ENCODE results near the gene CCDC158.

- TF ChIP-seq CTCF (IDR thresholded peaks at IDR 0.05), result no peak
- TF ChIP-seq EZH2phosphoT487 (IDR thresholded peaks at IDR 0.05; ENCODE audit: borderline replicate concordance, low read depth), result no peak
- TF ChIP-seq FOXM1 (IDR thresholded peaks at IDR 0.05; ENCODE audit: low read depth), result no peak
- TF ChIP-seq MAX (IDR thresholded peaks at IDR 0.05; ENCODE audit: low read depth), result no peak
- TF ChIP-seq POLR2AphosphoS5 (IDR thresholded peaks at IDR 0.05; ENCODE audit: low read depth, low read length), result no peak
- TF ChIP-seq YY1 (IDR thresholded peaks at IDR 0.05; ENCODE audit: low read depth), result no peak
- no peak for TF ChIP-seq MXI1 (IDR thresholded peaks at IDR 0.05; ENCODE audit: low read depth, low read length)
- no peak for TF ChIP-seq USF2 (IDR thresholded peaks at IDR 0.05; ENCODE audit: borderline replicate concordance, low read depth, low read length)
- TF ChIP-seq RAD21 (IDR thresholded peaks at IDR 0.05; ENCODE audit: low read length), result no peak
- TF ChIP-seq SMC3 (IDR thresholded peaks at IDR 0.05; ENCODE audit: low read depth, low read length), result no peak
- TF ChIP-seq ZBTB33 (IDR thresholded peaks at IDR 0.05; ENCODE audit: borderline replicate concordance, low read depth), result no peak
- TF ChIP-seq EP300 (IDR thresholded peaks at IDR 0.05; ENCODE audit: borderline replicate concordance in 1 of 2, low read depth in 1 of 2, low read length in 1 of 2), result no peak
- TF ChIP-seq RCOR1 (IDR thresholded peaks at IDR 0.05; ENCODE audit: low read length), result no peak
- TF ChIP-seq NRF1 (IDR thresholded peaks at IDR 0.05; ENCODE audit: low read depth, low read length), result no peak
Measured at GRCh38 chr4:76384052-76384451, 36.9 kb downstream of the CCDC158 start.
